Ectodermal cell (in vitro differentiated cells): ENCODE results near the gene COMMD9.

Source experiments
- H3K27ac ChIP-seq: 2 replicates; pipeline ENCODE4 v1.7.0; 2013; ENCODE audit warnings: mild to moderate bottlenecking, low read depth, low read length; ENCODE audit not compliant: insufficient read depth, poor library complexity, severe bottlenecking
- H3K27me3 ChIP-seq: 2 replicates; pipeline ENCODE4 v1.7.0; 2013; ENCODE audit warnings: mild to moderate bottlenecking, low read length; ENCODE audit not compliant: insufficient read depth, control insufficient read depth, poor library complexity, severe bottlenecking
- H3K36me3 ChIP-seq: one replicate; pipeline ENCODE4 v1.7.0; 2013; ENCODE audit warnings: low read length; ENCODE audit not compliant: control insufficient read depth, insufficient read depth
- H3K4me1 ChIP-seq: one replicate; pipeline ENCODE4 v1.7.0; 2013; ENCODE audit warnings: low read length; ENCODE audit not compliant: control insufficient read depth, insufficient read depth
- H3K4me3 ChIP-seq: 2 replicates; pipeline ENCODE4 v1.7.0; 2013; ENCODE audit warnings: low read depth, low read length, control low read depth; ENCODE audit not compliant: insufficient read depth
- H3K9me3 ChIP-seq: 2 replicates; pipeline ENCODE4 v1.7.0; 2013; ENCODE audit warnings: mild to moderate bottlenecking, low read length, moderate library complexity; ENCODE audit not compliant: control insufficient read depth
- WGBS, 2 experiments: methylation state at CpG; one replicate each; pipeline ENCODE4 v1.1.7; 2013; ENCODE audit warnings: missing lambda C conversion rate in 2 of 2; 5-methylcytosine and 5-hydroxymethylcytosine counted together

The COMMD9 gene

DNA sequence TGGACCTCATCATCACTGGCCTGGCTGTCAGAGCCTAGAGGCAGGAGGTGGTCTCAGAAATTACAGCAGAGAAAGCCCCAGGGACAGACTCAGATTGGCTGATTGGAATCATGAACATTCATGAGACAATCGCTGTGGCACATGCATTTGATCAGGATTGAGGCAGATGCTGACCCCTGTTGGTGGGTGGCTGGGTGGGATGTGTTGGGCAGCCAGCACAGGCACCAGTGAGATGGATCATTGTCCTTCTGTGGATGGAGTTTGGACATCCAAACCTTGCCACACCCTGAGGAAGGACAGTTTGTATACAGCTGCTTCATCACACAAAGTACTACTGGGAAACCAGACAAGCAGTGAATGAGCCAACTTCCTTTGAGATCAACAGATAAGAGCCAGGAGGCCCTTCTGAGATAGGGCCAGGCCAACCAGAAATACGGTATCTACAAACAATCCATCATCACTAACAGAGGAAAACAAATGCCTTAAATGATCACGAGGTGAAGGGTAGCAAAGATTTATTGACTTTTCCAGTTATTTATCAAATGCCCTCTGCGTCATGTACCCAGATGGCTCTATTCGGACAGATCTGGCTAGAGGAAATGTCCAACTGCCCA, 17.3 kb downstream of the COMMD9 start:
- Histone ChIP-seq H3K4me3 (no peak overlapping the region), H3K27ac (no peak overlapping the region), H3K4me1 (no peaks in the 10 kb centered on the region), H3K9me3 (no peaks in the 10 kb centered on the region), H3K36me3 (no peaks in the 10 kb centered on the region), H3K27me3 (no peaks in the 10 kb centered on the region)
- WGBS, 2 experiments, result 93 to 96% methylated on average over 5 of the region's 5 CpGs

GRCh38 chr11:36270701-36271100, 18.5 kb downstream of the COMMD9 start:
- no peak overlapping the region for H3K27ac ChIP-seq
- H3K4me1 ChIP-seq, result no peaks in the 10 kb centered on the region
- no peaks in the 10 kb centered on the region for H3K36me3 ChIP-seq
- H3K4me3 ChIP-seq, result no peak overlapping the region
- no peaks in the 10 kb centered on the region for H3K9me3 ChIP-seq
- WGBS, 2 experiments, result 95% methylated on average over 9 of the region's 9 CpGs
- no peaks in the 10 kb centered on the region for H3K27me3 ChIP-seq

GRCh38 chr11:36268337-36268985, 20.8 kb downstream of the COMMD9 start:
- Histone ChIP-seq H3K4me3 (no peak overlapping the region), H3K27me3 (no peaks in the 10 kb centered on the region), H3K4me1 (no peaks in the 10 kb centered on the region), H3K27ac (no peak overlapping the region), H3K36me3 (no peaks in the 10 kb centered on the region), H3K9me3 (no peaks in the 10 kb centered on the region)
- WGBS, 2 experiments, result 79 to 82% methylated on average over 8 of the region's 8 CpGs

- Histone ChIP-seq H3K4me3 (no peak overlapping the region), H3K9me3 (no peaks in the 10 kb centered on the region), H3K36me3 (no peaks in the 10 kb centered on the region), H3K27me3 (no peaks in the 10 kb centered on the region), H3K27ac (no peak overlapping the region), H3K4me1 (peaks cover 1% of the 10 kb centered on the region)
- 57 to 60% methylated on average over 5 of the region's 5 CpGs for WGBS, 2 experiments
Observed at GRCh38 chr11:36266767-36267166, 22.5 kb downstream of the COMMD9 start.

DNA sequence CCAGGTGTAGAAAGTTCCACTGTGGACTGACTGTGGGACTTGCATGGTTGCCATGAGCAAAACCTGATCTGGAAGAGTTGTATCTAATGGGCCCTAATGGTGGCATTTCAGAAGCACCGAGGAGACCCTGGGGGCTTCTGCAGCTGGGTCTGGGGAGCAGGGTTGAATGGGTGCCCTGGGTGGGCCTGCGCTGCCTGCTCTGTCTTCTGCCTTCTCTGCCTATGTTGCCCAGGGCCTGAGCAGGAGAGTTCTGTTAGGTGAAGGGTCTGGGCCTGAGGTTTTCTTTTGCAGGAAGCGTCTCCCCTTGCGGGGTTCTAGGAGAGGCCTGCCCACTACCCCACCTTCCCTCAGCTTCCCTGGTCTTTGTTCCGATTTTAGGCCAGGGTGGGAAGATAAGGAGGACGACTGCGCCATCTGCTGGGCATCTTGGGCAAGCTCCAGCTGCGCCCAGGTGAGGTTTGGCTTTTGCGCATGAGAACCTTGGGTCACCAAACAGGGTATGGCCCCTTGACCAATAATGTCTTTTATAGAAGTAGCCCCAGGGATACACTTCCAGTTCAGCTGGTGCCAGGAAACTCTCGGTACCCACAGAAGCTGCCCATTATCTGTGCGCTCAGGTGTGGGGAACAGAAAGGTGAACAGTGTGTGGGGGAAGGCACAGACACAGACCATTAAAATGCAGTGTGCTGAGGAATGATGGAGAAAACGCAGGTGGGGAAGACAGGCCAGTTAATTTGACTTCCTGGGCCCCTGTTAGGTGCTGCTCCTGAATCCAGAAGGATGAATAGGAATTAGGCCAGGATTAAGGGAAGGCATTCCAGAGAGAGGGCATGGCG, 23.2 kb downstream of the COMMD9 start:
- WGBS, 2 experiments, result 37 to 40% methylated on average over 12 to 13 of the region's 13 CpGs
- H3K27me3 ChIP-seq, result no peaks in the 10 kb centered on the region
- peaks cover 9% of the 10 kb centered on the region for H3K4me1 ChIP-seq
- no peak overlapping the region for H3K4me3 ChIP-seq
- no peaks in the 10 kb centered on the region for H3K36me3 ChIP-seq
- no peak overlapping the region for H3K27ac ChIP-seq
- H3K9me3 ChIP-seq, result no peaks in the 10 kb centered on the region

- H3K4me1 ChIP-seq, result peaks cover 9% of the 10 kb centered on the region
- WGBS, 2 experiments, result 93% methylated on average over 5 of the region's 5 CpGs
- no peak overlapping the region for H3K4me3 ChIP-seq
- H3K27ac ChIP-seq, result no peak overlapping the region
- no peaks in the 10 kb centered on the region for H3K27me3 ChIP-seq
- no peaks in the 10 kb centered on the region for H3K9me3 ChIP-seq
- no peaks in the 10 kb centered on the region for H3K36me3 ChIP-seq
Observed at GRCh38 chr11:36264973-36265344, 24.3 kb downstream of the COMMD9 start.

DNA sequence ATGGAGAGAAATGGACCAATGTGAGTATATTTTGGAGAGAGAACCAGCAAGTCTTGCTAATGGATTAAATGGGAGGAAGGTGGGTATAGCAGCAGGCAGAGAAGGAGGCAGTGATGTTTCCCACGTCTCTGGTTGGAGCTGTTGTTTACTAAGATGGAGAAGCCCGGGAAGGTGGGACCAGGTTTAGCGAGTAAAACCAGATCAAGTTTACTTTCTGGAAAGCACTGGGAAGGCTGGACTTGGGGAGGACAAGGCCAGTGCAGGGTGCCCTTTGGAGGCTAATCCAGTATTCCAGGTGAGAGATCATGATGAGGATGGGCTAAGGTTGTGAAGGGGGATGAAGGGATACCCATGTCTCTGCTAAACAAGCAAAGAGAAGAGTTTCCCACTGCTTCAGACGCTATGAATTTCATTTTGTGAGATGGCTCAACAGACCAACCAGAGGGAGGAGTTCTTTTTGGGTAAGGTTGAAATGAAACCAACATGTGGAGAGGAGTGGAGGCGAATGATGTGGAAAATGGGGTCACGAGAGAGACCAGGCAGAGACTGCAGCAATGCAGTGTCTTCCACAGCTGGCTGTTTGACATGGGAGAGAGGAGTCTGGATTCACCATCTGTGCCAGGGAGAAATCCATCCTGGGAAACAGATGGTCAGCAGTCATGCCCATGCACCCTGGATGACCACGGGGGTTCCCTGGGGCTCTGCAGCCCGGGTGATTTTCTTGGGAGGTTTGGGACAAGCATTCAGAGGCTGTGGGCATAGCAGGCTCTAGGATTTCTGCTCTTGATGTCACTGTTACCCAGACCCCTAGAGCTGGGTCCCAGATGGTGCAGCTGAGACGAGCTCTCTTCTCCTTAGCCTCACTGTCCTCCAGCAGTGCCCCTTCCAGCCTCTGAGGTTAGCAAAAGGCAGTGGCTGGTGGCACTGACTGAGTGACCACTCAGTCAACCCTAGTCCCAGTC, 24.9 kb downstream of the COMMD9 start:
- Histone ChIP-seq H3K27ac (no peak overlapping the region), H3K9me3 (no peaks in the 10 kb centered on the region), H3K4me3 (no peak overlapping the region), H3K4me1 (peaks cover 12% of the 10 kb centered on the region), H3K27me3 (no peaks in the 10 kb centered on the region), H3K36me3 (no peaks in the 10 kb centered on the region)
- WGBS, 2 experiments, result 77 to 83% methylated on average over 9 of the region's 9 CpGs

DNA sequence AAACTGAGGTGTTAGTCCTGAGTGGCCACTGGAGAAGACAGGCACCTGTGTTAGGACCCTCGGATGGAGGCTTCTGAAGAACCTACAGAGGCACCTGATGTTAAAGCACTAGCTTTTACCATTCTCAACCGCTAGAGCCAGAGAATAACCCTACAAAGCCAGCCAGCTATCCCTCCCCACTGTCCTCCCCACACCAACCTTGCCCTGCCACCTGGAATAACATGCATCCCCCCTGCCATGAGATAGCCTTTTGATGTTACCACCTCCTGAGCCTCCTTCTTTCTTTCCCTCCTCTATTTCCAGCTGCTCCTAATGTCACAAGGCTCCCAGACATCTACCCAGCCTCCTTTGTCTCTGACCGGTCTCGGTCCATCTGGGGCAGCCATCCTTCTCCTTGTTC, 28.1 kb downstream of the COMMD9 start:
- Histone ChIP-seq H3K4me3 (no peak overlapping the region), H3K4me1 (peaks cover 23% of the 10 kb centered on the region), H3K27me3 (no peaks in the 10 kb centered on the region), H3K27ac (no peak overlapping the region), H3K9me3 (no peaks in the 10 kb centered on the region), H3K36me3 (no peaks in the 10 kb centered on the region)
- 73 to 79% methylated on average over 4 of the region's 4 CpGs for WGBS, 2 experiments

DNA sequence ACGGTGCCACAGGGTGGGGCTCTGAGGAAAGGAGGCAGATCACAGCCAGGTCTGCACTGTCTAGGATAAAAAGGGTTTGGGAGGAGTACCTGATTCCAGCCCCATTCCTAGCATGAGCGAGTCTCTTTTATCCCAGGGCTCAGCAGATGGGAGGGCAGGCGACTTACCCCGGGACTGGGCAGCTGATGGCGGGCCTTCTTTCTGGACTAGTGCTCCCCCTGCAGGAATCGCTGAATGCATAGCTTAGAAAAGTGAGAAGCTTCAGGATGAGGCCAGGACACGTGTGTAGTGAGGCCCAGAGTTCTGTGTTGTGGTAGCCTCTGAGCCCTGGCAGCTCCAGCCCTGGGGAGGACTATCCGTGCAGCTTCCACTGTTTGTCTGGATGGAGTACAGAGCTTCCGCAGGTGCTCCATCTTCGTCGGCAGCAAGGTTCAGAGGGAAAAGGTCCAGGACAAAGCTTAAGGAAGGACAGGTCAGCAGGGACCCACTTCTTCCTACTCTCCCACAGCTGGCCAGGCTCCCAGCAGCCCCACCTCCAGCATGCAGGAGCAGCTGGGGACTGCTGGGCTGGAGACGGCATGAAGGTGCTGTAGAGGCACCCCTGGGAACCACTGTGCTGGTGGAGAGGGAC, 30.4 kb downstream of the COMMD9 start:
- no peak overlapping the region for H3K4me3 ChIP-seq
- H3K27me3 ChIP-seq, result no peaks in the 10 kb centered on the region
- H3K27ac ChIP-seq, result no peak overlapping the region
- H3K9me3 ChIP-seq, result no peaks in the 10 kb centered on the region
- 45 to 48% methylated on average over 12 of the region's 12 CpGs for WGBS, 2 experiments
- no peaks in the 10 kb centered on the region for H3K36me3 ChIP-seq
- H3K4me1 ChIP-seq, result peaks cover 24% of the 10 kb centered on the region
